ENCODE results near the gene YWHAE. TPM values are rescaled to one million over a fixed set of nuclear protein-coding genes. Genes with fewer than 3 reads are reported as not detected.

The YWHAE gene
- total RNA-seq, 1 donor from 2014 or later: 393 TPM

GRCh38 chr17:1442187-1442586 is 42.2 kb upstream of the YWHAE start:
- intact Hi-C loops (cut with DNase I): no loop called here
- Histone ChIP-seq H3K9me3 (no peaks in the 10 kb centered on the region), H3K4me1 (peaks cover 5% of the 10 kb centered on the region), H3K36me3 (no peaks in the 10 kb centered on the region), H3K27ac (no peak overlapping the region), H3K4me3 (no peak overlapping the region), H3K27me3 (no peaks in the 10 kb centered on the region)
- ATAC-seq (no peak), DNase-seq (no peak)
- TF ChIP-seq CTCF (IDR thresholded peaks at IDR 0.05): no peak

GRCh38 chr17:1440921-1441320 is 40.9 kb upstream of the YWHAE start:
- H3K9me3 ChIP-seq: no peaks in the 10 kb centered on the region
- DNase-seq: no peak
- no peak overlapping the region for H3K27ac ChIP-seq
- H3K4me3 ChIP-seq: no peak overlapping the region
- ATAC-seq: no peak
- intact Hi-C loops (cut with DNase I): no loop called here
- H3K27me3 ChIP-seq: no peaks in the 10 kb centered on the region
- no peaks in the 10 kb centered on the region for H3K4me1 ChIP-seq
- peaks cover 11% of the 10 kb centered on the region for H3K36me3 ChIP-seq
- TF ChIP-seq CTCF (IDR thresholded peaks at IDR 0.05): no peak

- Histone ChIP-seq H3K27me3 (no peaks in the 10 kb centered on the region), H3K4me1 (no peaks in the 10 kb centered on the region), H3K4me3 (no peak overlapping the region), H3K9me3 (no peaks in the 10 kb centered on the region), H3K36me3 (peaks cover 33% of the 10 kb centered on the region), H3K27ac (no peak overlapping the region)
- TF ChIP-seq CTCF (IDR thresholded peaks at IDR 0.05): no peak
- ATAC-seq: peak; percentile 51
- DNase-seq: no peak
- intact Hi-C loops (cut with DNase I): loop anchor here (10.0 kb wide), 1 partner anchor 74 kb away; no protein-coding TSS in a partner anchor
Observed at GRCh38 chr17:1438593-1439083, 38.6 kb upstream of the YWHAE start.

- no peak for TF ChIP-seq CTCF (IDR thresholded peaks at IDR 0.05)
- Histone ChIP-seq H3K36me3 (peaks cover 40% of the 10 kb centered on the region), H3K4me1 (peaks cover 3% of the 10 kb centered on the region), H3K9me3 (no peaks in the 10 kb centered on the region), H3K4me3 (no peak overlapping the region), H3K27ac (no peak overlapping the region), H3K27me3 (no peaks in the 10 kb centered on the region)
- intact Hi-C loops (cut with DNase I): loop anchor here (10.0 kb wide), 1 partner anchor 71 kb away; no protein-coding TSS in a partner anchor
- ATAC-seq (no peak), DNase-seq (no peak)
Observed at GRCh38 chr17:1435326-1435725, 35.3 kb upstream of the YWHAE start.

GRCh38 chr17:1434150-1434549 is 34.1 kb upstream of the YWHAE start:
- no peaks in the 10 kb centered on the region for H3K27me3 ChIP-seq
- intact Hi-C loops (cut with DNase I): loop anchor here (10.0 kb wide), 1 partner anchor 69 kb away; no protein-coding TSS in a partner anchor
- no peak for TF ChIP-seq CTCF (IDR thresholded peaks at IDR 0.05)
- H3K27ac ChIP-seq: no peak overlapping the region
- ATAC-seq: no peak
- H3K36me3 ChIP-seq: peaks cover 46% of the 10 kb centered on the region
- no peak overlapping the region for H3K4me3 ChIP-seq
- DNase-seq: no peak
- no peaks in the 10 kb centered on the region for H3K9me3 ChIP-seq
- peaks cover 3% of the 10 kb centered on the region for H3K4me1 ChIP-seq

- no peak for ATAC-seq
- TF ChIP-seq CTCF (IDR thresholded peaks at IDR 0.05): no peak
- no peak for DNase-seq
- no peak overlapping the region for H3K27ac ChIP-seq
- no peak overlapping the region for H3K4me3 ChIP-seq
- peaks cover 3% of the 10 kb centered on the region for H3K4me1 ChIP-seq
- H3K9me3 ChIP-seq: no peaks in the 10 kb centered on the region
- no peaks in the 10 kb centered on the region for H3K27me3 ChIP-seq
- peaks cover 46% of the 10 kb centered on the region for H3K36me3 ChIP-seq
- intact Hi-C loops (cut with DNase I): loop anchor here (10.0 kb wide), 1 partner anchor 67 kb away; no protein-coding TSS in a partner anchor
Observed at GRCh38 chr17:1431631-1432104, 31.6 kb upstream of the YWHAE start.
